GM18520 (cell line): Measurements from ENCODE around the gene NFIB.

Source experiments
- ATAC-seq: cut with Tn5 transposase; IDR thresholded peaks from one replicate; pipeline ENCODE4 v1.9.1; 2021; ENCODE audit not compliant: unreplicated experiment

Gene NFIB

DNA sequence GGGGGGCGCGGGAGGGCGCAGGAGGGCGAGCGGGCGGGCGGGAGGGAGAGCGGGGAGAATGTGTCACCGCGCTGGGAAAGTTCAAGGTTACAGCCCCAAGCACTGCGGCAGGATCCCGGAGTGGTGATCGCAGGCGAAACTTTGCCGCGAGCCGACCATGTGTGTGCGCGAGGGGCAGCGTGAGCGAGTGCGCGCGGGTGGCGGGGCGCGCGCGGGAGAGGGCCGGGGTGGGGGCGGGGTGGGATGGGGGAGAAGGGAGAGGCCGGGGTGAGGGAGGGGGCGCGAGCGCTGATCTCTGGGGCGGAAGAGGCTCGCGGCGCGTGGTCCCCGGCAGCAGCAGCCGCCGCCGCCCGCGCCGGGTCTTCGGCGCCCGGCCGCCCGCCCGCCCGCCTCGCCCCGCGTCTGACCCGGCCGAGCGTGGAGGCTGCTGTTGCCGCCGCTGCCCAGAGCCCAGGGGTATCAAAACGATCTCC, at the start of gene NFIB:
TSS of gene NFIB (minus strand) at position 191 of the 473 bp plus-strand sequence. CDS start 630 bp downstream, outside the sequence.
- ATAC-seq, result no peak

DNA sequence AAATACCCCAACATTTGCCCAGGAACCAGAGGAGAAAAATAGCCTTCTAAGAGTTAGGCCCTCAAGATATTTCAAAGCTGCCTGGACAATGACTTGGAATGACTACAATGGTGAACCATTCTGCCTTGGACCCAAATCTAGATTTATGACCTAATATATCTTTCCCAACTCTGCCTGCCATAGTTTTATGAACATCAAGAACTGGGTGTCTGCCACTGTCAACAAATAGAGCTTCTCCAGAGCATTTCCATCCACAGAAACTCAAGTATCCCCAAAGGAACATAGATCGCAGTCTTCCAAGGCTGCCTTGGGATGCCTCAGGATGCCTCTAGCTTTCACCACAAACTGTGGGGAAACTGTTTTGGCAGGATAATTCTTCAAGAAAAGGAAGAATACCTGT, 48.2 kb upstream of the NFIB start:
- ATAC-seq, result no peak

DNA sequence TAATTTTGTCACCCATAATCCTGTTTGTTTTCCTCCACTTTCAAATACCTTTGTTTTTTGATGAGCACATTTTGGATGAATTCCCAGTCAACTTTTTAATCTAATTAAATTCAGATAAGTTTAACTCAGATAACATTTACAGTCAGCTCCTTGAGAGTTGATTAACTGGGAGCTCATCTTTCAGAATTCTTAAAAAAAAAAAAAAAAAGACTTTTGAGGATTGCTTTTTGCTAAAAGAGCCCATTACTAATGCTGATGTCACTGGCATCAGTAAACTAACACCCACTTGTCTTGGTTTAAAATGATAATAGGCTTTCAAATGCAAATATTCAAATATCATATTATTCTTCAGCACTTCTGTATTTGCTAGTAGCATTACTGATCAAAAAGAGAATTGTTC, 47.1 kb upstream of the NFIB start:
- ATAC-seq, result no peak

DNA sequence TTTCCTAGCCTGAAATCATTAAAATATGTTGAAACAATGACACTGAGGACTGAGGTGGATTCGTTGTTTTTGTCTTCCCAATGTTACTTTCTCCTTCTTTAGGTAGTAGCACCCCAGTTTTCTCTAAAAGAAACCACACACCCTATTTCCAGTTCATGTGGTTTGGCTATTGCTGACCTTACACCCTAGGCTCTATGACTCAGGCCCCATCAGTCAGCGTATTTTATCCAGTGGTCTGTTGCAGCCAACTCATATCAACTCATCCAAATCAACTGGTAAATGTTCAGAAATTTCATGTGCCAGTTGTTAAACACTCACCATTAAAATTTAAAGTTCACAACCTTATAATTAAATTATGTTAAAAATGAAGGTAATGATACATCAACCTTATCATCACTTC, 44.6 kb upstream of the NFIB start:
- no peak for ATAC-seq

DNA sequence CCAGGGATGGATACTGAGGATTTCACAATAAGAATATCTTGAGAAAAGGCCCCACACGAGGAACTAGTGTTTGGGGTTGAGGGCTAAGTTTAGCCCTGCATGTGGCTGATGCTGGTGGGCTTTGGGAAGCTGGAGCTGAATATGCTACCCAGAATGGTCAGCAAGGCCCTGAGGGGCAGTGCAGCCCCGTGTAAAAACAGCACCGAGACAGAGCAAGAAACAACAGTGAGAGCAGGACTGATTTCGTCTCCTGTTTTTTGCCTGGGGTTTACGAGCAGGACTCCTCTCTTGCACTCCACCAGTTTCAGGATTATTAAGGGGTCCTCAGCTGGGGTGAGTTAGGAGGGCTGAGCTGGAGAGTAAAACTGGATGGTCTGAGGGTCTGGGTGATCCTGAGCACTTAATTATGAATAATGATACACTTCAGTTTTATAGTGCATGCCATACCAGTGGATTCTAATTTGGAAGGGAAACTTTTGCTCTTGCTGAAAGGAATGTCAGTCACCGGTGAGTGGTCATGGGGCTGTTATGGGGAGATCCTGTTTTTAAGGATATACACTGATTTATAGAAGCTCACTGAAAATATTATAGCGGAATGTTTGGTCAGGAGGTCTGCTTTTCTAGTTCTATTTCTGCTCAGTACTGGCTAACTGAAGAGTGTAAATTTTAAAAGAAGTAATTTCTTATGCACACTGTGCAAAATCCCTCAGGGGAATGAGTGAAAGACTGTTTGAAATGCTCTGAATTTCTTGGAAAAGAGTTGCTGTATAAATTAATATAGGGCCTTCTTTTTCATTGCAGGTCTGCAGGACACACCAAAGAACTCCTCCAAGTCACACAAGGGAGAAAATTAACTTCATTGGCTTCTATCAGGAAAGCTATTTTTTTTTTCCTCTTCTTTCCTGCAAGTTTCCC, 42.7 kb upstream of the NFIB start:
- no peak for ATAC-seq

DNA sequence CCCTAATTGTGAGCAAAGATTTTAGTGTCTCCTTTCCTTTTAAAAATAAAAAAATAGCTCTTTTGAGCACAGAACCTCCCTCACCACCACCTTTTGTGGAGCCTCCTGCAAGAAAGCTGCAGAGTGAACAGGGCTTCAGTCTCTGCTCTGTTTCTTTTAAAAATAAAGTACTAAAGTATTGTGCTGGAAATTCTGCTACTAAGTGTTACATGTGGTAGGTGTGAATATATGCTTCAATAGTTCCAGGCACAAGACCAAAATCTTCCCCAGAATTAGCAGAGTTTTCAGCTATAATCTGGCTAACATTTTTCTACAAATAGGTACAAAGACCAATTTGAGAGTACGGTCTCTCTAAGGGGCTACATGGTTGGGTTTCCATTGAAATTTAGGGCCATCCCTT, 40.3 kb upstream of the NFIB start:
- ATAC-seq, result no peak

DNA sequence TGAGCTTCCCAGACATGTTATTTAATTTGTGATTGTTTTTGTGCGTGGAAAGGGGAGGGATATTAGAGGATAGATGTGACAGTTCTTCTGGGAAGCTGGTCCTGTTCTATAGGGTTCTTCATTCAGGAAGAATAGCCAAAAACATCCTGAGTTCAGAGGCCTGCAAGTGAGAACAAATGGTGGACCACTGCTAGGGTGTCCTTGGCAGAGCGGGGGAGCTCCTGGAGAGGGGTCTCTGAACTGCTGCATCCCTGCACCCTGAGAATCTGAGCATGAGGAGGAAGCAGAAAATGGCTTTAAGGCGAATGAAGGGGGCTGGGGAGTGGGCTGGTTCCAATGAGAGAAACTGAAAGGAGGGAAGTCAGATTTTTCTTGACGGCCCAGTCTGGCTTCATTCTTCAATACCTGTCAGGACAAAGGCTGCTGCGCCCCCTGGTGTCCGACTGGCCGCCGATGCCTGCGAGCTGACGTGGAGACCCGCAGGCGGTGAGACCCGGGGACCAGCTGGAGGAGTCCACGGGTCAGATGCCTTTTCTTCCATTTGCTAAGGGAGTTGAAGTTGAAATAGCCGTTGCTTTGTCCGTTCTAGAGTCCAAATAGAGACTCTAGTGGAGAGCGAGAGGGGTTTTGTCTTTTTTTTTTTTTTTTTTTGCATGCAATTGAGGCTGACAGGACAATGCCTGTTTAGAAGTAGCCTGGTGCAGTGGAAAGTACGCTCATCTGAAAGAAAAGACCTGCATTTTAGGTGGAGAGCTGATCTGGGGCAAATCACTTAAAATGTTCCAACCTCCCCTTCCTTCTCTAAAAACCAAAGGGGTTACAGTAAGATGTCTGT, 39.5 kb upstream of the NFIB start:
- ATAC-seq, result peak; percentile 93

DNA sequence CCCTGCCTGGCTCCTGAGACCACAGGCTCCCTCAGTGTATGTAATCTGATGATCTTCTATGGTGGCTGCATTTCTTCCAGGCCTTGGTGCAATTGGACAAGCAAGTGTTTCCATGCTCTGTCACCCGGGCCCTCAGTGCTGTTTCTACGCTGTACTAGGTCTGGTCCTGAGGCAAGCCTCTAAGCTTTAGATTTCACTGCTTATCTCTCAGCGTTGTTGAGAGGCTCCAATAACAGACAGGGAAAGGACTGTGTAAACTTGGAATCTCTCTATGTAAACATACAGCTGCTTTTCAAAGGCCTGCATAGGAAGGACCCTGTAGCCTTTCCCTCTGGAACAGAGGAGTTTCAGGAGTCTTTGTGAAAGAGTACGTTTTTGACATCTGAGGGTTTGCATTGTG, 38.6 kb upstream of the NFIB start:
- ATAC-seq, result no peak

DNA sequence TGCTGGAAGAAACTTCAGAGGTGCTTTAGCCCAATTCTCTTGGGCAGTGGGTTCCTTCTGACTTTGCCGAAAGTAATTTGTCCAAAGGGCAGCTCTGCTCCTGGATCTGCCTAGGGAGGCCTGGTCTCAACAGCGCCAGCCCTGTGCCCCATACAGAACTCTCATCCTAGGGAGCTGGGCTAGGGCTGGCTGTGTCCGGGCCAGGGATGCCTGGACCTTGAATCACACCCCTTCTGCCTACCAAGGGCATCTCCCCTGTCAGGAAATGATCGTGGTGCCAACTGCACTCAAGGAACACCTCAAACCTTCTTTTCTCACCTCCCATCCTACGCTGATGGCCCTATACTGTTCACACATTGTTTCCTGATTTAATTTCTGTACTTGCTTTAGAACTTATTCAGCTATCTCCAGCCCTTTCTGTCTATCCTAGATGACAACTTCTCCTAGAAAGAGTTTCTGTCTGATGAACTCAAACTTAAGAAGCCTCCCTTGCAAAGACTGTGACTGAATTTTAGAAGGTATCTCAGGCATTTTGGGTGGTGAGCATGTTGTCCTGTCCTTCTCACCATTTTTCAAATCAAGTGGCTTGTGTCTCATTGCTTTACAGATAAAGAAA, 37.4 kb upstream of the NFIB start:
- ATAC-seq, result no peak

DNA sequence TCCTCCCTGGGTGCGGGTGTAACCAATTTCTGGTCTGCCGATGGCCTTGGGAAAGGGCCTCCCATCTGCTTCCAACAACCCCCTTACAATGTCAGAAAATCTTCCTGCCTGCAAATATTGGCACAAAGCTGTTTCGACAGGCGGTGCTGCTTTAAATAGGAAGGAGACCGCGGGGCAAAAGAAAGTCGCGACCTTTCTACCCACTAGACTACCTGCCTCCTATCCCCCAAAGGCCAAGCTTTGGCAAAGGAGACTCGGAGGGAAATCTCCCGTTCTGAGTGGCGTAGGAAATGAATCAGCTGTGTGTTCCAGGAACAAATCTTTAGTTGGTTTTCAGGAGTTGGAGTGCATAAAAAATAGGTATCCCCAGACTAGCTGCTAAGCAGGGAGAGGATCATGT, 36.8 kb upstream of the NFIB start:
- no peak for ATAC-seq

DNA sequence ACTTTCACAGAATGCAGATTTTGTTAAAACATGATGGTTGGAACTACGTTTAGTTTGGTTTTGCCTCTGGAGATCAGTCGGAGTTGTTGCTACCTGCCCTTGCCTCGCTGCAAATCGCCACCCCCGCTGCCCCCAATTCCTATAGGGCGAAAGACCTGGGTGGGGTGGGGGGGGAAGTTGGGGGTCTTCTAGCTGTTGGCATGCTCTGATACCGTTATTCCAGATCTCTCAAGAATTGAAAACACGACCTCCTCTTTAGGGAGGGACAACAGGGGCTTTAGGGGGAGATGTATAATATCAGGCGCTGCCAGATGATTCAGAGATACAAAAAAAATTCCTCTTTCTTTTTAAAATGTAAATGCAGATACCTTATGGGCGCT, 36.4 kb upstream of the NFIB start:
- ATAC-seq, result no peak

DNA sequence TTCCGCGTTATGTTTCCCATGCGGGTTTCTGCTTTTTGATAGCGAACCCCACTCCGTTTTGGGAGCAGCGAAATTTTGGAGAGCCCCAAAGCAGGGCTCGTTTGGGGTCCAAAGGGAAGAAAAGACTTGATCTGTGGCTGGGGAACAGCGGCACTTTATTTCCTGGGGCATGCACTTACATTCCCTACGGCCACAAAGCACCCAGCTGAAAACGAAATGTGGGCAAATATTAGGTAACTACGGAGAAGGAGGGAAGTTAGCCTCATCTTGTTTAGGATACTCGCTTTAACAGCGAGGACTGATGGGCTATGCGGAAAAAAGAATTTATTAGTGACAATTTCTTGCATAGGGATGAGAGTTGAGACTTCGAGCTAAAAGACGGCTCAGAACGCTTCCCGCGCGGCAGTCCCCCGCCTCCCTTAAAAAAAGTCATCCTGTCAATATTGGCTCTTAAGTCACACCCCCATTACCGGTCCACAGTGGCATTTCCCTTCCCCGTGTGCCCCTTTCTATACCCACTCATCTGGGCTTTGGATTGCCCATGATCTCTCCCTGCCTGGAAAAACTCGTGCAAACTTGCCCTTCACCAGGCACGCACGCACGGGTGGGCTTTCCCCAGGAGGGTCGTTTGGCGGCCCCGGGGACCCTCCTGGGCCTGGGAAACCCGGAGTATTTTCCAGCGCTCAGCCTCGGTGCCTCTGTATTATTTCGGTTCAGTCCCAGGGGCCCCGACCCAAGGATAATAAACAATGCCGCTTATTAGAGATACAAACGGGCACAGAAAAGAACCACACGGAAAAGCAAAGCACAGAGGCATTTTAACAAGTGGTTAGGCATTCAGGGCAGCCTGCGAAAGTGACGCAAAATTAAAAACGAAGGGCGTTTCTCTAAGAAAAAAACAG, 35.8 kb upstream of the NFIB start:
- ATAC-seq, result no peak

DNA sequence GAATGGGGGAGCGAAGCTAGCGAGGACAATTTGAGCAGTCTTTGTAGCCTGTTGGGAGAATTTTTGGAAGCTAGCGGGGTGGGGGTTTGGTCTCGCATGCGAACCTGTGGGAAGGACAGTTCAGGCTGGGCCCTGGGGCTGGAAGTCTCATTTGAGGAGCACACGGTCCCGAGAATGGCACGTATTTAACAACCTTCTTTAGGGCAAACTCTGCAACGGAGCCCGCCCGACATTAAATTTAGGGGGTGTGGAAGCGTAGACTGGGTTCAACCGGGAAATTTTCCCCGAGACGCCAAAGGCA, 35.2 kb upstream of the NFIB start:
- no peak for ATAC-seq

DNA sequence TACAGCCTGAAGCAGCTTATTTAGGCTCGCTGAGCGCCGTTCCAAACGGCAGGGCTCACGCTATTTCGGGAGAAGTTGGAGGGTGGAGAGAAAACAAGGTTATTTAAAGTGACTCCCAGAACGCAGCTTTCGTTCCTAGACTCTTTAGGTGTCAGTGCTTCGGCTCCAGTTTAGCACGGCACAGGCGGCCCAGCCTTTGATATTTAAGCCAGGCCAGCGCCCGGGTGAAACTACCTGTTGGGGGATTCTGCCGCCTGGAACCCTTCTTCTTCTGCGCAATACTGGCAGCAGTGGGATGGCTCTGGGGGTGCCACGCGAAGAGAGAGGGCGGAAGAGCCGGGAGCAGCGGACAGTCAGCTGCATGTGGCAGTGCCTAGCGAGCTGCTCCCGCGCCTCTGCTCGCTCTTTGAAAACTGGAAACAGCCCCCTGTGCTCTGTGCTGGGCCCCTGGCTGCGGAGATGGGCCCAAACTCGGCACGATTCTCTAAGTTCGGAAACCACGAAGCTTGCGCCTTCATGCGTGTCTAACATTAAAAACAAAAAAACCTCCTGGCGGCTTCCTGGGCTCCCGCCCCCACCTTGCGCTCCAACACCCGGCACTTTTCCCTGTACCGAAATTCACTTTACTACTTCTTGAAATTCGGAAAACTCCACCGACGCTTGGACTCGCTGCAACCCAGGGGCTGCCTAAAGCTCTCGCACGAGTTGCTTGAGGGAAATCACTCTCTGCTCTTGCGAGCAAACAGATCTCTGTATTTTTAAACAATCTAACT, 34.6 kb upstream of the NFIB start:
- no peak for ATAC-seq

DNA sequence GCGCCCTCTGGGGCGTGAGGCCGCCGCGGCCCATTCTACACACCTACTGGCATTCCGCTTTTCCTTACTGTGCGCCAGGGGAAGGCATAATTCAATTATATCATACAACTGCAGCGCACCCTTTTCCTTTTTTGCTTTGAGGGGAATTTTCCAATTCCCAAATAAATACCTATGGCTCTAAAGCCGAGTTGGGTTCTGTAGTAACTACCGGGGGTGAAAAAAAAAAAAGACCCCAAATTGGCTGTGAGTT, 34.1 kb upstream of the NFIB start:
- ATAC-seq, result no peak

DNA sequence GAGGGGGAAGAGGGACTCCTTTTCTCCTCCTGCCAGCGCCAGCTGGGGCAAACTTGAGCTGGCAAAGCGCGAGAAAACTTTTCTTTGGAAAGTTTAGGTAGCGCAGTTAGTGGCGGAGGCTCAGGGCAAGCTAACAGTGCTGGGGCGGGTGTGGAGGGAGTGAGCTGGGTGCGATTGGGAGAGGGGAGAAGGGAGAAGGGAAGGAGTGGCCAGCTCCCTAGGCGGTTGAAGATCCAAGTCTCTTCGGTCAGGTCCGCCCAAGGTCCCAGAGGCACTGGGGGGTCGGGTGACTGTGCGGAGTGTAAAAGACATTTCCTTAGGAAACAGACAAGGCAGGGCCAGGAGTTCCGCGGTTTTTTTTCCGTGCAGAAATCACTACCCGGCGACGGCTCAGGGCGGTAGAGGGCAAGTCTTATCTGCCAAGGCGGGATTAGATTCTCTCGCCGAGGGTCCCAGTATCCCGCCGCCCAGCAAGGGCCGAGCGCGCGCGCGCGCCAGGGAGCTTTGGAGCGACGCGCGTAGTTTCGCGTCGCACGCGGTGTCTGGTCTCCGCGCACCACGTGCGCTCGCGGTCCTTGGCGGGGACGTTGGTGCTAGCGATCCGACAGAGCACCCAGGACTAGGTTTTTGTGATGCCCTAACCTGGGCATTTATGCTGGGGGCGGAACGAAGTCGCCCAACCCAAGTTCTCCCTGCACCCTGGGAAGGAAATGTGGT, 33.6 kb upstream of the NFIB start:
- no peak for ATAC-seq

DNA sequence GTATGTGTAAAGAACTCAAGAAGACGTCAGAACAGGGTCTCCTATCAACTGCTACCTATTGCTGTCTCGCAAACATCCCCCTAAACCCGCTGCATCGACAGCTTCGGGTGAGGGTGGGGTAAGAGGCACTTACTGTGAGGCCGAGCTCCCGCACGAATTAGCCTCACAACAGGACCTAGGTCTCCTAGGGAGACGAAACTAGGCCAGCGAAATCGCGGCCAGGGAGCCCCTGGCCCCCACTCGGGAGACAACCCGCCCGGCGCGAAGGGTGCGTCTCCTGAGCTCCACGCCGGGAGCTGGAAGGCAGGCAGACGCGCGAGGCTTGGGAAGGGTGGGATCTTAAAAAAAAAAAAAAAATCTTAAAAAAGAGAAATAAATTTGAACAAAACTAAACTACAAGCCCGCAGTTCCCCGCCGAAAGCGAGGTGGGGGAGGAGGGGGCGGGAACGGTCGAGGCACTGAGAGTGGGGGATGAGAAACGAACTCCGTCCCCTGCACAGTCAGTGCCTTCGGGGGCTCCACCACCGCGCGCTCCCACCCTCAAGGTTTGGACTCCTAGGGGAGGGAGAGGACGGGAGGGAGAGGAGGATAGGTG, 33.0 kb upstream of the NFIB start:
- ATAC-seq, result no peak

DNA sequence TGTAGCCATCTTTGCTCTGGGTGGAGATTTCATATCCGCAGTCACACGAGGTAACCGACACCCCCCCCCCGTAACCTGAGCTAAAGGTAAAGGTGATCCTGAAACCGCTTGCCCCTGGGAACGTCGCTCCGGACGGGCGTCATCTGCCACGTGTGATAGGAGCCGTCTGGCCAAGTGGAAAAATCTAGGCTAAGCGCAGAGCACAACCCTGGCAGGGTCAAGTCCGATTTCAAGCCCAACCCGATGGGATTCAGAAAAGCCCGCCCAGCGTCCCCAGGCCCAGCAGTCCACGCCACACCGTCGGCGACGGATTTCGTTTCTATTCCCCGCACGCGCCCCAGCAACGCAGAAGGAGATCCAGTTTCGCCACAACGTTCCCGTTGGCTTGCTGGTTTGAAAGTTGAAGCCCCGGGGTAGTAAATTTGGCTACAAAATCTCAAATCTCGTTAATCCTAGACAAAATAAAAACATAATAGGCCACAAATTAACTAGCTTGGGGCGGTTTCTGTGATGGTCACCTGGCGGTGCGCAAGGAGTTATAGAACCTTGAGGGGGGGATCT, 32.4 kb upstream of the NFIB start:
- no peak for ATAC-seq
